ENCODE results near the gene TRIM40.

DNA sequence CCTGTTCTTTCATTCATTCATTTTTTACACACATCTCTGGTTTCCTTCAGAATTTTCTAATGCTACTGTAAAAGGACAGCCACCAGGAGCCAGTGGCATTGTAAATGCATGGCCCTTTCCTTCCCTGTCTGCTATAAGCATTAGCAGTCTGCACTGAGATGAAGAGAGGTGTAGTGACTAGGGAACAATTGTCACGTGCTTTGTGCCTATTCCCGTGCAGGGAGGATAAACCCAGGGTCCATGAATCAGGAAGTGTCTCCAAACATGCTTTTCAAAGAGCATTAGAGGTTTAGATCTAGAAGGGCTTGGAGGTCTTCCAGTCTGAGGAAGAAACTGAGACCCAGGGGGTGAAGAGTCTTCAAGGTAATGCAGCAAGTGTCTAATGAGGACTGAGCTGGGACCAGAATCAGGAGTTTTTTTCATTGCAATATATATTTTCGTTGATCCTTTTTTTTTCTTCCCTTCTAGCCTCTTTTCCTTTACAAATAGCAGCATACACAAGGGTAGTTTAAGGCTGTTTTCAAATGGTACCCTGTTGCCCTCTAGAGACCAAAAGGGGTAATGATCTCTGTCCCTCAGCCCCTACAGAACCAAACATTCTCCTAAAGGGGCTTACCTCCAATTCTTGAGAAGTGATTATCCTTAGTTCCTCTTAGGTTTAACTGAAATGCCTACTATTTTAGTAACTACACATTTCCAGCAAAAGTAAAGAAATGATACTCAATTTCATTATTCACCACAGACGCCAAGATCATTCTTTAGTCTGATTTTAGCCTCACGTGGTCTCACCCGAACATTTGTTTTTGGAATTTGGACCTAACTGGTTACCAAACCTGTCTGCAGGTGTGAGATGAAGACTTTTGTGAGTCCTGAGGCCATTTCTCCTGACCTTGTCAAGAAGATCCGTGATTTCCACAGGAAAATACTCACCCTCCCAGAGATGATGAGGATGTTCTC, 34.0 kb downstream of the TRIM40 start:
- peak; percentile 69 for TF ChIP-seq CTCF (IDR thresholded peaks at IDR 0.05)
- TF ChIP-seq FOSL2 (IDR thresholded peaks at IDR 0.05): no peak
- no peak for TF ChIP-seq FOSL2 (CRISPR knock-in tag; IDR thresholded peaks at IDR 0.05)
- peak; percentile 74 for TF ChIP-seq SMC3 (IDR thresholded peaks at IDR 0.05)
- TF ChIP-seq EP300 (IDR thresholded peaks at IDR 0.05): no peak

All from A549 (cell line).